HL-60 (cell line): ENCODE data around the gene MVD.

Source experiments
- DNase-seq, 2 experiments: peaks; one replicate each; pipeline ENCODE4 v3.0.0-alpha.2; 2010 to 2020; ENCODE audit warnings: low read depth in 1 of 2, low spot score in 1 of 2
- H3K27ac ChIP-seq: fragments of 250-450 bp; sonication (Bioruptor Pico); replicated peaks from 2 replicates; pipeline ENCODE4 v1.5.1; 2020; ENCODE audit warnings: mild to moderate bottlenecking, moderate library complexity
- H3K27me3 ChIP-seq: fragments of 250-450 bp; sonication (Bioruptor Pico); 2 replicates; pipeline ENCODE4 v1.5.1; 2021; ENCODE audit warnings: mild to moderate bottlenecking, moderate library complexity; ENCODE audit not compliant: insufficient read depth, poor library complexity, severe bottlenecking
- H3K4me3 ChIP-seq: replicated peaks from 2 replicates; pipeline ENCODE4 v1.5.1; 2011; ENCODE audit warnings: mild to moderate bottlenecking, control low read depth, low read length; ENCODE audit not compliant: insufficient read depth
- CTCF ChIP-seq: IDR thresholded peaks from one replicate; pipeline ENCODE4 v1.5.1; 2011; ENCODE audit warnings: low read length, control low read depth, inconsistent platforms; ENCODE audit not compliant: insufficient read depth
- GABPA ChIP-seq: IDR thresholded peaks from 2 replicates; pipeline ENCODE4 v1.6.1; 2012; ENCODE audit warnings: low read depth
- POLR2AphosphoS5 ChIP-seq: IDR thresholded peaks from 2 replicates; pipeline ENCODE4 v1.6.1; 2012; ENCODE audit warnings: low read depth
- REST ChIP-seq: IDR thresholded peaks from 2 replicates; pipeline ENCODE4 v1.6.1; 2012; ENCODE audit warnings: low read depth; ENCODE audit not compliant: insufficient replicate concordance
- SPI1 ChIP-seq: IDR thresholded peaks from 2 replicates; pipeline ENCODE4 v1.6.1; 2012; ENCODE audit warnings: low read depth, mild to moderate bottlenecking, borderline replicate concordance

The MVD gene

GRCh38 chr16:88647178-88648070 is 15.5 kb downstream of the MVD start:
- DNase-seq: no peak
- no peak overlapping the region for H3K4me3 ChIP-seq
- H3K27ac ChIP-seq: no peak overlapping the region
- no peak for TF ChIP-seq CTCF
- TF ChIP-seq REST: no peak
- no peak for TF ChIP-seq SPI1
- TF ChIP-seq GABPA: no peak
- TF ChIP-seq POLR2AphosphoS5: no peak
- H3K27me3 ChIP-seq: no peaks in the 10 kb centered on the region

GRCh38 chr16:88646345-88647034 is 16.4 kb downstream of the MVD start:
- no peak for DNase-seq
- no peak overlapping the region for H3K27ac ChIP-seq
- no peaks in the 10 kb centered on the region for H3K27me3 ChIP-seq
- TF ChIP-seq GABPA (no peak), SPI1 (no peak), REST (no peak), CTCF (no peak), POLR2AphosphoS5 (no peak)
- H3K4me3 ChIP-seq: no peak overlapping the region

GRCh38 chr16:88645941-88646340 is 16.9 kb downstream of the MVD start:
- H3K4me3 ChIP-seq: no peak overlapping the region
- H3K27ac ChIP-seq: no peak overlapping the region
- no peaks in the 10 kb centered on the region for H3K27me3 ChIP-seq
- no peak for DNase-seq
- no peak for TF ChIP-seq CTCF
